GM12878 (cell line): Measurements from ENCODE around the gene ITGA5. TPM values are rescaled to one million over a fixed set of nuclear protein-coding genes. Genes with fewer than 3 reads are reported as not detected.

Experiments used
- ATAC-seq: fragments of 200-7000 bp; cut with Tn5 transposase; 3 replicates; pipeline ENCODE4 v1.9.1; 2020; ENCODE audit warnings: mild to moderate bottlenecking, moderate library complexity
- BruUV-seq: library from RNA; stranded (reverse); fragments of 400-500 nt; replicated peaks from 2 replicates; lab custom pipeline; 2021; lab: Mats Ljungman, UMichigan
- CTCF ChIA-PET: fragments of 300-600 bp; sonication (Branson Sonifier 250); formaldehyde crosslinking; extraction: SDS; loops from one replicate; lab custom pipeline; 2021; ENCODE audit warnings: inconsistent platforms; lab: Yijun Ruan, JAX
- POLR2A ChIA-PET: fragments of 350-600 bp; formaldehyde crosslinking; extraction: SDS; loops from one replicate; lab custom pipeline; 2021; ENCODE audit warnings: inconsistent platforms; lab: Charles Lee
- RAD21 ChIA-PET: fragments of 300-600 bp; sonication (Branson Sonifier 250); formaldehyde crosslinking; loops from one replicate; lab custom pipeline; 2023; ENCODE audit warnings: antibody characterized with exemption; ENCODE audit not compliant: unreplicated experiment; lab: Charles Lee
- SMC1A ChIA-PET: fragments of 300-600 bp; sonication (Branson Sonifier 250); formaldehyde crosslinking; loops from one replicate; lab custom pipeline; 2023; ENCODE audit not compliant: unreplicated experiment, uncharacterized antibody; lab: Charles Lee
- DNase-seq: peaks from one replicate; pipeline ENCODE4 v3.0.0-alpha.2; 2011; ENCODE audit warnings: low read depth, low spot score
- FAIRE-seq: peaks from 3 replicates; lab custom pipeline; 2011; peaks lifted over from hg19 to GRCh38; lab: Jason Lieb, UNC
- H2AFZ ChIP-seq: 2 replicates; pipeline ENCODE4 v1.6.0; 2011; ENCODE audit warnings: low read depth, low read length, control low read depth; ENCODE audit not compliant: control insufficient read depth
- H3K27ac ChIP-seq: 2 replicates; pipeline ENCODE4 v1.5.1; 2011; ENCODE audit warnings: control low read depth; ENCODE audit not compliant: control insufficient read depth, insufficient read depth
- H3K27me3 ChIP-seq, 2 experiments: replicated peaks in 1 of 2; 2 replicates each; pipeline versions ENCODE4 v1.6.0 to v1.6.1; 2011; ENCODE audit warnings: low read length in 1 of 2; ENCODE audit not compliant: control insufficient read depth in 2 of 2, insufficient read depth in 2 of 2
- H3K36me3 ChIP-seq, 2 experiments: 2 replicates each; pipeline ENCODE4 v1.5.1; 2011; ENCODE audit warnings: low read length in 1 of 2; ENCODE audit not compliant: control insufficient read depth in 2 of 2, insufficient read depth in 2 of 2
- H3K4me1 ChIP-seq: 2 replicates; pipeline ENCODE4 v1.6.1; 2011; ENCODE audit warnings: mild to moderate bottlenecking, low read length, moderate library complexity, mixed read lengths; ENCODE audit not compliant: control insufficient read depth, insufficient read depth
- H3K4me2 ChIP-seq: 2 replicates; pipeline ENCODE4 v1.6.0; 2011; ENCODE audit warnings: control low read depth; ENCODE audit not compliant: control insufficient read depth, insufficient read depth
- H3K4me3 ChIP-seq: fragments of 200-600 bp; sonication (generic); 2 replicates; pipeline ENCODE4 v1.5.1; 2016
- H3K79me2 ChIP-seq: 2 replicates; pipeline ENCODE4 v1.6.0; 2011; ENCODE audit warnings: low read length; ENCODE audit not compliant: control insufficient read depth, insufficient read depth
- H3K9ac ChIP-seq: 2 replicates; pipeline ENCODE4 v1.8.0; 2011; ENCODE audit warnings: low read length, control low read depth, mixed read lengths; ENCODE audit not compliant: control insufficient read depth, insufficient read depth
- H3K9me3 ChIP-seq: replicated peaks from 3 replicates; pipeline ENCODE4 v1.5.1; 2011; ENCODE audit warnings: mild to moderate bottlenecking, low read length; ENCODE audit not compliant: control insufficient read depth, insufficient read depth
- H4K20me1 ChIP-seq: 2 replicates; pipeline ENCODE4 v1.6.0; 2011; ENCODE audit not compliant: control insufficient read depth, insufficient read depth
- MYC ChIP-seq: IDR thresholded peaks from 2 replicates; pipeline ENCODE4 v1.6.1; 2011; ENCODE audit warnings: mild to moderate bottlenecking, low read length, moderate library complexity, inconsistent platforms; ENCODE audit not compliant: insufficient read depth, insufficient replicate concordance, insufficient read length, severe bottlenecking
- NFYA ChIP-seq: IDR thresholded peaks from 2 replicates; pipeline ENCODE4 v1.6.1; 2011; ENCODE audit warnings: low read depth, mild to moderate bottlenecking, low read length, improper control_type of control experiment, borderline replicate concordance
- TCF12 ChIP-seq: IDR thresholded peaks from 2 replicates; pipeline ENCODE4 v1.6.1; 2011; ENCODE audit warnings: low read depth, mild to moderate bottlenecking, low read length
- USF2 ChIP-seq: IDR thresholded peaks from 2 replicates; pipeline ENCODE4 v1.6.1; 2011; ENCODE audit warnings: low read depth, low read length, improper control_type of control experiment, borderline replicate concordance
- ZNF592 ChIP-seq: fragments of 450-650 bp; IDR thresholded peaks from 2 replicates; pipeline ENCODE4 v1.6.1; 2017; ENCODE audit warnings: mild to moderate bottlenecking, moderate library complexity
- WGBS: methylation state at CpG from one replicate; pipeline ENCODE4 v1.1.6; 2016; ENCODE audit warnings: low lambda C conversion rate; ENCODE audit not compliant: insufficient replicate concordance, insufficient coverage; ENCODE audit errors: missing lambda C conversion rate; 5-methylcytosine and 5-hydroxymethylcytosine counted together
- in situ Hi-C: fragments of 300-500 bp; cut with MboI; formaldehyde crosslinking; loops from 9 replicates; pipeline ENCODE4 v1.14.3; 2018; ENCODE audit warnings: mixed read lengths
- intact Hi-C: fragments of 100-400 bp; cut with micrococcal nuclease; formaldehyde crosslinking; loops from one replicate; pipeline ENCODE4 v1.14.2; 2022; ENCODE audit not compliant: unreplicated experiment
- polyA plus RNA-seq, 11 experiments: library from polyadenylated mRNA; depleted of rRNA in 4 of 11; unstranded in 6 of 11; stranded (reverse) in 5 of 11; fragments of >200 nt; fragmentation: Nextera tagmentation in 4 of 11; fragmentation: Illumina TruSeq in 1 of 11; extraction: Ambion mirVana in 4 of 11; extraction: Trizol in 1 of 11; gene quantifications; 1 replicate in 1 of 11; 2 replicates in 10 of 11; pipeline versions ENCODE4 v1.2.1 to v1.2.3, GENCODE V29; 2011 to 2016; ENCODE audit warnings: inconsistent platforms in 2 of 11, missing spikeins in 2 of 11, low read depth in 1 of 11
- total RNA-seq, 4 experiments: library from RNA; depleted of rRNA in 3 of 4; stranded (reverse); fragments of >200 nt in 3 of 4; fragmentation: Illumina TruSeq in 1 of 4; extraction: Trizol in 1 of 4; gene quantifications; 2 replicates each; pipeline versions ENCODE4 v1.2.1 to v1.2.3, GENCODE V29; 2013 to 2021

The ITGA5 gene
- total and polyA plus RNA-seq, 10 of the 15 experiments (the other 5 are each of a cell fraction or from before 2014, with no cell fraction given) = 0.15 to 22.5 (median 0.61) TPM

GRCh38 chr12:54371328-54372112 is 47.5 kb downstream of the ITGA5 start:
- Histone ChIP-seq H3K27ac (no peak overlapping the region), H3K36me3 (no peaks in the 10 kb centered on the region), H4K20me1 (no peaks in the 10 kb centered on the region), H3K4me1 (peaks cover 15% of the 10 kb centered on the region), H3K9ac (no peak overlapping the region; the same call in 1 of the 2 replicates)
- CTCF ChIA-PET = interaction anchor here (0.6 to 4.9 kb wide), 17 partner anchors 8 to 157 kb away, joined by 3 to 20 read pairs (median 4); partner anchors contain the start of gene COPZ1
- TF ChIP-seq NFYA (no peak), TCF12 (no peak), MYC (no peak), ZNF592 (no peak), USF2 (no peak)
- TF ChIP-seq, all 136 proteins: peak for 0
- Histone ChIP-seq H3K27me3 (no peaks in the 10 kb centered on the region), H2AFZ (no peak overlapping the region), H3K4me3 (no peak overlapping the region), H3K9me3 (no peaks in the 10 kb centered on the region), H3K79me2 (no peaks in the 10 kb centered on the region), H3K4me2 (no peak overlapping the region)
- DNase-seq (no peak), FAIRE-seq (no peak), ATAC-seq (no peak)
- POLR2A ChIA-PET = no interaction called here
- RAD21 ChIA-PET = interaction anchor here (0.5 to 2.1 kb wide), 5 partner anchors 9 to 381 kb away, joined by 3 to 5 read pairs (median 3); no protein-coding TSS in a partner anchor
- intact Hi-C loops (loop anchor here (10.0 kb wide), 1 partner anchor 367 kb away; the partner anchor contains the start of genes HOXC8 and HOXC9), in situ Hi-C loops (no loop called here)
- WGBS = 56% methylated on average over 5 of the region's 5 CpGs
- no TSS peak for BruUV-seq
- SMC1A ChIA-PET = interaction anchor here (1.2 to 1.6 kb wide), 3 partner anchors 13 to 120 kb away, joined by 3 to 6 read pairs (median 5); partner anchors contain the start of gene ZNF385A
